CD1c-positive myeloid dendritic cell (primary cell): ENCODE data around the gene UMODL1.

Experiments used
- DNase-seq: peaks from one replicate; pipeline ENCODE4 v3.0.0-alpha.2; 2016; ENCODE audit errors: extremely low spot score

The UMODL1 gene

DNA sequence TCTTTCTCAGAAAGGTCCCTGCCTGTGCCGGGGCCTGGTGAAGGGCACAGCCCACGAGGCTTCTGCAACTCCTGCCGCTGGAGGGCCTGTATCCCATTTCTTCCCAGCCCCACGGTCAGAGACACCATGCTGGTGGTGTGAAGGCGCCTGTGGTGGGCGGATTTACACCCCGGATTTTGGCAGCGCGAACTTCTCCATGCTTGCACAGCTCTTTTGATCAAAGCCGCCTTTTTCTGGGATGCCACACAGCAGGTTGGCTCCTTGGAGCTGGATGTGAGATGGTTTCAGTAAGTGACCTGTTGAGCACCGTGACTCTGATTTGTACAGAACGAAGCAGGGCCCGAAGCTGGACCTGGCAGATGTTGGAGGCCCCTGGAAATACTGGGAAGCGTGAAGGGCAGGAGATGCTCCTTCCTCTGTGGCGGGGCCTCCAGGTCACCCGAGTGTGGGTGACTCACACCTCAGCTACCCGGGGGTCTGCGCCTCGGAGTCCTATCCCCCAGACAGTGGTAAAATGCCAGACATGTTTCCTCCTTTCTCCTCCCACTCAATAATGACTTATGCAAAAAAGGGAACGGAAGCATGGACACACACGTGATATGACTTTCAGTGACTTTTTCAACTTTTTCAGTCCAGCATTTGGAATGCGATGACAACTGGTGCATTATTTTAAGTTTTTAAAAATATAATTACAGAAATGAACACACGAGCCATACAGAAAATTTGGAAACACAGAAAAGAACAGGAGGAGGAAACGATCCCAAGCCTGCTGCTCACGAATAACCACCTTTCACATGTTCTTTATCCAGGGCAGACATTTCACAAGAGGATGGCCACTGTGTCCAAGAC, 9.0 kb downstream of the UMODL1 start:
- DNase-seq: peak; percentile 93

DNA sequence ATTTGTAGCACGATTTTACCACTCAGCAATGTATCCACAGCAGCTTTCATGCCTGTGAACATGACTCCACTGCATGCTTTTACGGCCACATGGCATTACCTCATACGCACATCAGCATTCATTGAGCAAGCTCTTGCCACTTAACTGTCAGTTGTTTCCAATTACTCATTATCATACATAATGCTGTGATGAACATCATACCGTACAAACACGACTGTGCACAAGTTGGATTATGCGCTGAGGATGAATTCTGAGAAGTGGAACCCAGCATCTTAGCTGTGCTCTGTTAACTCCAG, 9.6 kb downstream of the UMODL1 start:
- peak; percentile 85 for DNase-seq

DNA sequence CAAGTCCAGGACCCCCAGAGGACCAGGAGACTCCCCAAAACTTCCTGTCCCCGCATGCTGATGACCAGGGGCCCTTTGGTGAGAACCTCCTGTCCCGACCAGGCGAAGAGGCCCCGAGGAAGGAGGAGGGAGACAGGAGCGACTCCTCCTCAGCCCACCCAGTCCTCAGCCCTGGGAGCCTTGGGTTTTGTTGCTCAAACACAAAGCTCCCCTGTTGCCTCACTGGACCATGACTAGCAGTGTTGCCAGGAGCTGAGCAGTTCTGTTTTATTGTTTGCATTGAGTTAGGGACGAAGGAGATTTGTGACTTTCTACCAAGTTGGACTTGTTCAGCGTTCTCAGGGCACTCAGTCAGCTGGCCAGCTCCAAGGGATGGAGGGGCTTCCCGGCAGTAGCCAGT, 10.0 kb downstream of the UMODL1 start:
- peak; percentile 72 for DNase-seq

DNA sequence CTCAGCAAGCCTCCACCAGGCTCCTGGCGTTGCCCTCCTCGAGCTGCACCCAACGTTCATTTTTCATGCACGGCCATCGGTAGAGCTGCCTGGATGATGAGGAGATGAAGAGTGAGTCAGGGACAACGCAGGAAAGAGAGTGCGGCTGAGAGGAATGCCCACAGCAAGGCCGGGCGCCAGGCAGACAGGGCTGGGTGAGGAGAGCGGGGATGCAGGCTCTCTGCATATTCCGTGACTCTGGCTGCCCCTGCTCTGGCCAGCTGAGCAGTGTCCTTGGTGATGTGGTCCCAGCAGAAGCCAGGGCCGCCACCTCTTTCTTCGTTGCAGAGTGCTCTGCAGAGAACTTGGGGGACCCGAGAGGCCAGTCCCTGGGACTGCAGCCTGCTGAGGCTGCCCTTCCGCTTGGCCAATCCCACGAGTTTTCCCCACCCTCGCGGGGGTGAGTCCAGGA, 10.8 kb downstream of the UMODL1 start:
- DNase-seq: no peak

DNA sequence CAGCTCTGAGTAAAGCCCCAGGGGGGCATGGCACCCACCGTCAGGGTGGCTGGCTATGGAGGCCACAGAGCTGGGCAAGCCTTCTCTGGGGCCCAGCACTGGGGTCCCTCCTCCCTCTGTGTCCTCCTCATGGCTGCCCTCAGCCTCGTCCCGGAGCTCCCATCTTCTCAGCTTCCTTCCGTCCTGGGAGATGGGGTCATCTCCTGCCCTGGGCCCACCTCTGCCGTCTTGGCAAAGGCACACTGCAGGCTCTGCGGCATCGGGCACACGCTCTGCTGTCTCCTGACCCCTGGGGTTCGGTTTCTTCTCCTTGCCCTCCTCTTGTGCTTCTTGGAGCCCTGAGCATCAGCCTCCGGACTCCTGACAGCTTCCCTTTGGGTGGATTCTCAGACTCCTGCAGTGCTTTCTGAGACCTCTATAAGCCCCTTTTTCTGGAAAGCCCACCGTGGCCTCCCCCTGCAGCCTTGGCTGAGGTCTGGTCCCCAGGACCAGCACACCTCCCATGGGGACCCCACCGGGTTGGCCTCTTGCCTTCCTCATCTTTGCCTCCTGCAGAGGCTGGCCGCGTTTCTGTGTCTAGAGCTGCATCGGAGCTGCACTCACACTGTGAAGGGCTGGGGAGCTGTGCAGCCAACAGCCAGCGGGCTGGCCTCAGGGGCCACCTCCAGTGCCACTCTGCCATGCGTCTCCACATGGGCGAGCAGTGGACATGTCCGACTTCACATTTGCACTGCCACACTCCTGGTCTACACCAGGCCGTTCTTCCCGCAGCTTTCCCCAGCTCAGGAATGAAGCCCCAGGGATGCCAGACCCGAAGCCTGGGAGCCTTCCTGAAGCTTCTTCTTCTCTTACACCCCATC, 11.6 kb downstream of the UMODL1 start:
- DNase-seq: no peak

DNA sequence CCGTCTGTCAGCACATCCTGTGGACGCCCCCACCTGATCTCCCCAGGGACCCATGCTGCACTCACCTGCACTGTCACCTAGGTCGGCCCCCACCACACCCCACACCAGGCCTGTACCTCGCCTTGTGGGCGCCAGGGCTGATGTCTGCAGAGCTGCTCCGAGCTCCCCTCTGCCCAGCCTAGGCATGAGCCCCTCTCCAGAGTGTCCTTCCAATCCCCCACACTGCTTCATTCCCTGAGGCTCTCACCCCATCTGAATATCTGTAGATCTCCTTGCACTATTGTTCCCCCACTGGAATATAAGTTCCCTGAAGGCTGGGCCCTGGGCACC, 12.2 kb downstream of the UMODL1 start:
- DNase-seq: no peak

DNA sequence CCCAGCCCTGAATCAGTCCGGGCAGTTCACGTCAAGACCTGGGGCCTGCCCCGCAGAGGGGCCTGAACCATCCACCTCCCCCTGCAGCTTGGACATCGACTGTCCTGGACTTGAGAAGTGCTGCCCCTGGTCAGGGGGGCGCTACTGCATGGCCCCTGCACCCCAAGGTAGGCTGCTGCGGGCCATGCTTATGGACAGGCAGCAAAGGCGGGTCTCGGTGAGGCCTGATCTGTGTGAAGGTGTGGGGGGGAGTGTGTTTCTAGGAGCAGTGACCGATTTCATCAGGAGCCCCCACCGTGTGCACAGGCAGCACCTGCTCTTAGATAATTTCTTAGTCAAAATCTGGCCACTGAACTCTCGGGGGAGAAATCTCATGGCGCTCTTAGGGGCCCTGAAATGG, 13.0 kb downstream of the UMODL1 start:
- DNase-seq: no peak

DNA sequence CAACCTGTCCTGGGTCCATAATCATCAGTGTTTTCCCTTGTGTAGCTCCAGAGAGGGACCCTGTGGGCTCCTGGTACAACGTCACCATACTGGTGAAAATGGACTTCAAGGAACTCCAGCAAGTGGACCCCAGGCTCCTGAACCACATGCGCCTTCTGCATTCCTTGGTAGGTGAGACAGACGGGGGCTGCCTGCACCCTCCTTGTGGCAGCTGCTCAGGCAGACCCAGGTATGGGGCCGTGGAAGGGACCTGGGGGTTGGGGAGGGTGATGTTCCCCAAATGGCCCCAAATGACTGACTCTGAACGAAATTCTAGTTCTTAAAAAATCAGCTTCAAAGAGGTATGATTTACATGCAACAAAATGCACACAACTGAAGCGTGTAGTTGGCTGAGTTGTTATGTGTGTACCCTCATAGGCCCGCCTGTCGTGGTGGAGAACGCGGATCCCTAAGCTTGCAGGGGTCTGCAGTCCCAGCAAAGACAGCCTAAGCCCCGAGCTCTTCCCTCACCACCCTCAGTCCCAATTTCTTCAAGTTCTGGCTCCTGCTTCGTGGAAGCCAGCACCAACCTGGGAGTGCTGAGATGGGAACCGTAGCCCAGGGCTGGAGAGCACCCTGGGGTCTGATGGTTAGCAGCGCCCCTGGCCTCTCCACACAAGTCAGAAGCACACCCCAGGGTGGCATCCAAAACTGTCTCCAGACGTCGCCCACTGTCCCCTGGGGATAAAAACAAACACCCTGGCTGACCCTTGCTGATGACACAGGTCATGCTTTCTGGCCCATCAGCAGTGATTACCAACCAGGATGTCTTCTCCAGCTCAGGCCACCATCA, 14.3 kb downstream of the UMODL1 start:
- DNase-seq: no peak

DNA sequence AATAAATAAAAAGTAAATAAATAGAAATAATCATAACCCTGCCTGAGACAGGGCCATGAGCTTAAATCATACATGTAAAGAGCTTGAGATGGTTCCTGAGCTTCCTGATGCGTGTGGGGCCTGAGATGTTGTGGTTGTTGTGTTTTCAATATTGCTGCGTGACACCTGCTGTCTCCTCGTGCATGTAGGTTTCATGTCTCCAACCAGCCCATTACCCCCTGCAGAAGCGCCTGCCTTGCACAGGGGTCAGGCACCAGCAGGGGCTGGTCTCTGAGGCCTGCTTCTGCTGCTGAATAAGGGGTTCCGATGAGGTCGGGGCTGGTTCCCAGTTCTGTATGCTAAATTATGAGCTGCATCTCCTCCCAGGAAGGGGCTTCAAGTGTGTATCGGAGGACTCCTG, 15.9 kb downstream of the UMODL1 start:
- DNase-seq: no peak

DNA sequence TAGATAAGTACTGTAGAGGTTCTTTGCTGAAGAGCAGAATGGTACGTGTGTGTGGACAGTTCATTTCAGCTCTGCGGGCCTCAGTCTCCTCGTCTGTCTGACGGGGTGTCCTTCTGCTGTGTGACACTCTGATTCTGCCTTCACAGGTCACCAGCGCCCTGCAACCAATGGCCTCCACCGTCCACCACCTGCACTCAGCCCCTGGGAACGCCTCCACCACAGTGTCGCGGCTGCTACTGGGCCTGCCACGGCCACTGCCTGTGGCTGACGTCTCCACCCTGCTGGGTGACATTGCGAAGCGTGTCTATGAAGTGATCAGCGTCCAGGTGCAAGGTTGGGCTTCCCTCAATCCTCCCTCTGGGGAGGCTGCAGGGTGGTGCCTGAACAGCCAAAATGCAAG, 17.0 kb downstream of the UMODL1 start:
- DNase-seq: no peak

DNA sequence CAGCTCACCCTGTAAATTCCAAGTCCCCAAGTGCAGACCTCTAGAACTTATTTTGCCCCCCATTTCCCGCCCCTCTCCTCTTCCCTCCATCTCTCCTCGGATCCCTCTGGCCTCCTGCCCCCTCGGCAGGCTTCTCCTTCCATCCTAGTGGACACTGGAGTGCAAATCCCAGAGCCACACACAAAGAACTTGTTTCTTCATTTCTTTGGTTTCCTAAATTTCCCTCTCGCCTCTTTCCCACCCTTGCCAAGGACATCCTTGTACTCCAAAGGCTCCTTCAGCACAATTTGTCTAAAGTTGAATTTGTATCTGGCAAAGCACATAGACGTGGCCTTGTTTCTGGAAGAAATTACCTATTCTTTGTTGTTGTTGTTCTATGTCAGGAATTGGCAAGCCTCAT, 17.5 kb downstream of the UMODL1 start:
- no peak for DNase-seq

DNA sequence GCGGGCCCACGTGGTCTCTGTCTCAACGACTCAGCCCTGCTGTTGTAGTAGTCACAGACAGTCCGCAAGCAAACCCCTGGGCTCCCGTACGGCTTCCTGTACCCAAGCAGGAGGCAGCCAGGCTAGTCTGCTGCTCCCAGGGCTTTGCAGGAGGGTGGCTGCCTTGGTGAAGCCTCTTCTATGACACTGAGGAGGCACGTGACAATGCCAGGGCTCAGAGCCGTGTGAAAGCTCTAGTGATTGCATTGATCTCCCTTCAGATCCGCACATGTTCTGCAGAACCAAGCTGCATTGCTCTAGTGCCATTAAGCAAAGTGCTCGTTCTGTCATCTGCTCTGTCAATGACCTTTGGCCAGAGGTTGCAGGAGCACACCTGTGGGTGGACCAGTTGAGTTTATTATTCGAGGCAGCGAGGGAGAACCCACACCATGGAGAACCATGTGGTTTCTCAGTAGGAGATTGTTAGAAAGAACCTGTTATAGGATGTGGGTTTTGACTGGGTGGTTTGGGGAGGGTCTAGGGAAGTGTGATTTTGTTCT, 18.0 kb downstream of the UMODL1 start:
- DNase-seq: no peak

DNA sequence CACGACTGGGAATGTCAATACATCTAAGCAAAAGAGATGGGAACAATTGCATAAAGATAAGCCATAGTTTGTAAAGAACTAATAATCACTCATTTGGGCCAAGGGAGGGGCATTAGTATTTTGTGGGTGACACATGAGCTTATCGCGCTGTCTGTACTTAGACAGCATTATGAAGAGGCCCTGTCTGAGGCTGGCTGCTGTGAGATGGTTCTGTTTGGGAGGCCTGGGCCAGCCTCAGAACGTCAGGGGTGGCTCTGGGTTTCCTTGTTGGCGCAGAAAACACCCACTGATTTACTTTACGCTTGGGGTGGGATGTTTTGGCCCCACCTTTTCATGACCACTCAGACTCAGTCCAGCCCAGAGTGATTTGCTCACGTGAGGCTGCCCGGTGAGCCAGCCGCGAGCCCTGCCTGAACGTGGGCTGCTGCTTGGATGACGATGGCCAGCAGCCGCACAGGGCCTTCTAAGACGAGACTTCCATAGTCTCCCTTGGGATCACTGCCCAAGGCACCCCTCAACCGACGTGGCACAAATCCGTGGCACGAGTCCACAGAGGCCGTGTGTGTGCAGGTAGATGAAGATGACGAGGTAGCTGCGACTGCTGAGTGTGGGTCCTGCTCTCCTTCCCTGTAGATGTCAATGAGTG, 18.7 kb downstream of the UMODL1 start:
- DNase-seq: no peak

DNA sequence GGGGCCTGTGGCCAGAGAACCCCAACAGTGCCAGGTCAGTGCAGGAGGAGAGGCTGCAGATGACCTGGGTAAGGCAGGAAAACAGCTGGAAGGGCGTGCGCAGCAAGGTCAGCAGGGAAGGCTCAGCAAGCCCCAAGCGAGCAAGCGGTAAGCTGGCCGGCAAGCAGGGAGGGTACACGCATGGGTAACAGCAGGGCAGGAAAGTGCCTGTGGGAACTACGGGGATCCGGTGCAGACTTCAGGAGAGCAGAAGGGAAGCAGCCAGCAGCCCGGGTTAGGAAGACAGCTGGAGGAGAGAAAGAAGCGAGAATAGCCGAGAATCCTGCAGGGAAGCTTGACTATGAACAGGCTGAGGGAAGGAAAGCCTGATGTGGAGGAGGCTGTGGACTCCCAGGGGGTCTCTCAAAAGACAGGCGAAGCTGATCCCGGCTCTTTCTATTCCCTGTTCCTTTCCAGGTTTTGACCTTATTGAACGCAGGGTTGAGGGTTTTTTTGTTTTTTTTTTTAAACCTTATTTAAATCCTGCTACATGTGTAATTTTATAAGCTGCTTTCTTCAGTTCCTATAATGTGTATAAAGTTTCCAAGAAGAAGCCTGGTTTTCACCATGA, 20.9 kb downstream of the UMODL1 start:
- no peak for DNase-seq

DNA sequence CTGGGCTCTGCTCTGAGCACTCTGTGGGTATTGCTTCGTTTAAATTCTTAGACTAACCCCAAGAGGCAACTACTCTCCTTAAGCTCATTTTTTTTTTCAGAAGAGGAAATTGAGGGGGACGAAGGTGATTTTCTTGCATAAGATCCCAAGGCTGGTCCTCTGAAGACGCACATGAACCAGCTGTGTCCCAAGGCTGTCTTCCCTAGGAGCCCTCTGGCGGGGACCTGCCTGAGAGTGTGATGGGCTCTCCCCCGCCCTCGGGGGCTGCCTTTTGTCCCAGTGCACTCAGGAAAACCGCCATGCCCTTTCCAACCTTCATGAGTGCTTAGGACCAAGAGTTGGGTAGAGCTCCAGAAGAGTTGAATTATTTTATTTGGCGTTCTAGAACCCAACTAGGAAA, 21.7 kb downstream of the UMODL1 start:
- no peak for DNase-seq

DNA sequence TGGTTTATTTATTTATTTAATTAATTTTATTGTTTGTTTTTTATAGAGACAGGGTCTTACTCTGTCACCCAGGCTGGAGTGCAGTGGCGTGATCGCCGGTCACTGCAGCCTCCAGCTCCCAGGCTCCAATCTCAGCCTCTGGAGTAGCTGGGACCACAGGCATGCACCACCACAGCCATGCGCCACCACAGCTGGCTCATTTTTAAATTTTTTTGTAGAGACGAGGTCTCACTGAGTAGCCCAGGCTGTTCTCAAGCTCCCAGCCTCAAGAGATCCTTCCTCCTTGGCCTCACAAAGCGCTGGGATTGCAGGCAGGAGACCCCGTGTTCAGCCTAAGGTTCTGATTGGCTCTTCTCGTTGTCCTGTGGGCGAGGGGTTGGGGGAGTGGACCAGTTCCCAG, 22.1 kb downstream of the UMODL1 start:
- DNase-seq: no peak

DNA sequence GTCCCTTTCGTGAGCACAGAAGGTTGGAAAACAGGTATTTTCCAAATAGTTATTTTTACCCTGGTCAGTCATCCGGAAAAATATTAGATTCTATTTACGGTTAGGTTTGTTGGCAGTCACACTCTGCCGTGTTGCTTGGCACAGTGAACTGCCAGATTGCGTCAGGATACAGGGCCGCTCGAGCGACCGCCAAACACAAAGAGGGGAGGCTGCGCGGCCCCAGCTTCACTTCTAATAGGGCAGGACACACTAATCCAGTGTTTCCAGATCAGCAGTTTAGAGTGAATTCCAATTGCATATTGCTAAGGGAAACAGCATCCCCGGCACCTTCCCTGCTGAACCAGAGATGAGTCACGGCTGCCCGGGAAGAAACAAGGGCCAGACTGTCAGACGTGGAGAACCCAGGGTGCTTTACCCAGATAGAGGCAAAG, 22.9 kb downstream of the UMODL1 start:
- DNase-seq: no peak

DNA sequence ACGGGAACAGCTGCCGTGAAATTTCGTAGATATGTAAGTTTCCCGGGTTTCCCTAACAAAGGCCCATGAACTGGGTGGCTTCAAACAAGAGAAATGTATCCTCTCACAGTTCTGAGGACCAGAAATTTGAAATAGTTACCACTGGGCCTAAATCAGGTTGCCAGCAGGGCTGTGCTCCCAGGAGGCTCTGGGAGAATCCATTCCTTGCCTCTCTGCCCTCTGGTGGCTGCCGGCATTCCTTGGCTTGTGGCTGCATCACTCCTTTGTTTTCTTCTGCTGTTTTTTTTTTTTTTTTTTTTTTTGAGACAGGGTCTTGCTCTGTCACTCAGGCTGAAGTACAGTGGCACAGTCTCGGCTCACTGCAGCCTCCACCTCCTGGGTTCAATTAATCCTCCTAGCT, 23.7 kb downstream of the UMODL1 start:
- no peak for DNase-seq

DNA sequence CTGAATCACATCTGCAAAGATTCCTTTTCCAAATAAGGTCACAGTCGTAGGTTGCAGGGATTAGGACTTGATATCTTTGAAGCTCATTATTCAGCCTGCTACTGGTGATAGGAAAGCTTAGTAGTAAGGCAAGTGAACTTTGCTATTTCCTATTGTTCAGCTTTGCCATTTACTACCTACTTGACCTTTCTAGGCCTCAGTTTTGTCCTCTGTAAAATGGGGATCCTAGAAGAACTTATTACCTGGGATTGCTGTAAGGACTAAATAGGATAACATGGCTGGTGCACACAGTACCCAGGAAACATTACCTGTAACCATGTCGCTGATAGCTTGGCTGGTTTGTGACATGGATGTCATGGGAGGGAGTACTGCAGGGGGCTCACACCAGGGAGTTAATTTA, 24.5 kb downstream of the UMODL1 start:
- DNase-seq: no peak

DNA sequence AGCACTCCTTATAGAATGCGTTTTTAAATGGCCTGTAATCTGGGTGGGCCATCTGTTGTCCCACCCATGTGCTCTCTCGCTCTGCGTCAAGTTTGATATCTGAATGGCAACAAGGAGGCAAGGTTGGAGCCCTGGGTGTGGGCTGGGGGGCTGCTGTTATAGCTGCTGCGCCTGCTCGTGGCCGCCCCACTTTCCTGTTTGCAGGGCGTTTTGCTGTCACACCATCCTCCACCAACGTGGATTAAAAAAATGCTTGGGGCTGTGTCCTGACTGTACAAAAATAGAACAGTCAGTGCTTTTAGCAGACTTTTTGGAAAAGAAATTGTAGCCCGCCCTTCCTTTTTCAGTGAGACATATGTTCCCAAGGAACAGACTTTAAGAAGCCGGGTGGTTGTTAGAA, 25.4 kb downstream of the UMODL1 start:
- DNase-seq: no peak

DNA sequence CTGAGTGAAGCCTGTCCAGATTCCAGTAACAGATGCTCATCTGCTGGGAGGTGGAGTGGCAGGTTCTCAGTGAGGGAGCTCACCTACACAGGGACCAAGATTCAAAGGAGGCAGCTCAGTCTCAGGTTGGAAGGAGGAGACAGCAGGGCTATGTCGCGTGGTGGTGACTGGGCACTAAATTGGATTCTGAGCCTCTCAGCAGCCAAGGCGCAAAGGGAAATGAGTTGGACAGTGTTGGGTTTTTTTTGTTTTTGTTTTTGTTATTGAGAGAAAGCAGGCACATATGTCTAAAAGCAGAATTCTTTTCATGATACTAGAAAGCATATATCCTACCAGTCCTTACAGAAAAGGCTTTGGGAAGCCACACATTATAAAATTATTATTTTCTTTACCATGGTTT, 26.2 kb downstream of the UMODL1 start:
- no peak for DNase-seq
